HG03039 (cell line): Measurements from ENCODE around the gene STK17A.
A peak's percentile ranks its signal among the peaks of the same experiment; 100 is the strongest.
"Not testable (repeated sequence)": the region's sequence is repeated elsewhere in the genome, so short reads cannot be mapped to it uniquely, and the experiment has no call there.

Experiments used
- ATAC-seq: cut with Tn5 transposase; IDR thresholded peaks from one replicate; pipeline ENCODE4 v1.9.1; 2021; ENCODE audit warnings: mild to moderate bottlenecking, moderate library complexity; ENCODE audit not compliant: unreplicated experiment

Gene STK17A

GRCh38 chr7:43565786-43566185 lies 17.1 kb upstream of the STK17A start:
- no peak for ATAC-seq

- no peak for ATAC-seq
Measured at GRCh38 chr7:43568529-43568928, 14.4 kb upstream of the STK17A start.

- ATAC-seq: peak; percentile 77
Measured at GRCh38 chr7:43569424-43569823, 13.5 kb upstream of the STK17A start.

- ATAC-seq: no peak
Measured at GRCh38 chr7:43570688-43571365, 12.1 kb upstream of the STK17A start.

GRCh38 chr7:43572516-43573049 lies 10.3 kb upstream of the STK17A start:
- no peak for ATAC-seq

- not testable (repeated sequence) for ATAC-seq
Measured at GRCh38 chr7:43573832-43574231, 9.1 kb upstream of the STK17A start.

GRCh38 chr7:43575506-43575905 lies 7.4 kb upstream of the STK17A start:
- ATAC-seq: no peak

DNA sequence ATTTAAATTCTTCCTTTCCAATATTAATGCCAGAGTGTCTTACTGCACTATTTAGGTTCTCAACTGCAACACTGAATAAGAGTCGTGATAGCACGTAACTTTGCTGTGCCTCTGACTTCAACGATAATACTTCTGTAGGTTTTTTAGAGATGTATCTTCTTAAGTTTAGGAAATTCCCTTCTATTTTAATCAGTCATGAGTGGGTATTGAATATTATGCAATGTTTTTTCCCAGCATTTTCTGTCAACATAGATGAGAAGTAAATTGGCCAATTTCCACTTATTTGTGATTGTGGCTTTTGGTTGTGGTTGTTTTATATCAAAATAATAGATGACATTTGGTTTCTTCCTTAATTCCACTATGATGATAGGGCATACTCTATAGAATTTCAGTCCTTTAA lies 6.7 kb upstream of the STK17A start:
- no peak for ATAC-seq

- ATAC-seq: no peak
Measured at GRCh38 chr7:43577485-43577951, 5.4 kb upstream of the STK17A start.

DNA sequence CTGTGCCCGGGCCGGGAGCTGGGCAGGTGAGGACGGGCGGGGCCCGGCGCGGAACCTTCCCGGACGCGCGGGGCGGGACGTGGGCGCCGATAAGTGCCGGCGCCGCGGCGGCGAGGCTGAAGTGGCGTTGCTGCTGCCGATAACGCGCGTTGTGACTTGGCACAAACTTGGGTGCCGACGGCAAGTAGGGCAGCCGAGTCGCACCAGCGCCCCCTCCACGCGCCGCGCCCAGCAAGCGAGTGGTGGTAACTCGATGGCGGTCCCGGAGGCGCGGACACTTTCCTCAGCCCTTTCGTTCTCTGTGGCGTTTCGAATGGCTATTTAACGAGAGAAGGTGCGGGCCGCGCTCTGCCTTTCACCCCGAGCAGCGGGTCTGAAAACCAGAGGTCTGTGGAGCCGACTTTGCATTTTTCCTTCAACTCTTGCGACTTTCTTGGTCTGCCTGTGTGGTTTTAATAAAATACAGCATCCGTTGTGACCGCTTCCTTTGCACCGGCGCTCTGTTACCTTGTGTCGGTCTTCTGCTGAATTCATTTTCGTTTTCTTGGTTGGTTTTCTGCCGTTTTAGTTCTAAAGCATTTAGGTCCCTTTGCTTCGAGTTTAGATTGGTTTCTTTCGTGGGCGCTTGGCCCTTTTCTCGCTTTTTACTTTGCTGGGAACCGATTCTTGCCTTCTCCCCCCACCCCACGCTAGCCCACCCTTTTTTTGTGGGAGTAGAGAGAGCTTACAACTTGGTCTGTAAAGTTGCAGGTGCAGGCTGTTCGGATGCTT lies 701 bp downstream of the STK17A start:
- ATAC-seq: peak; percentile 17

DNA sequence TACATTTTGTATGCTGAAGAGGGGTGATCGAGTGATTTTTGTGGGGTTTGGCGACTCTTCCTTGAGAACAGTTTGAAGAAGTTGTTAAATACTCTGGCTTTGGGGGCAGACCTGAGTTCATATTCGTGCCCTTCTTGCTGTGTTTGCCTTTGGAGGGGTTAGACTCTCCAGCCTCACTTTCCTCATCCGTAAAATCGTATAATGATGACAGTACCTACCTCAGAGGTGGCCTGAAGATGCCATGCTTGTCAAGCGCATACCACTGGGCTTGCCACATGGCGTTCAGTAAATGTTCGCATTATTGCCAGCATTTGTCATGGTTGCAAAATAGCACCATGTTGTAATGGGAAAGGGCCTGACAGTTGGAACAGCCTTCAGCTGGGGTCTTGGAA lies 1.3 kb downstream of the STK17A start:
- ATAC-seq: no peak

DNA sequence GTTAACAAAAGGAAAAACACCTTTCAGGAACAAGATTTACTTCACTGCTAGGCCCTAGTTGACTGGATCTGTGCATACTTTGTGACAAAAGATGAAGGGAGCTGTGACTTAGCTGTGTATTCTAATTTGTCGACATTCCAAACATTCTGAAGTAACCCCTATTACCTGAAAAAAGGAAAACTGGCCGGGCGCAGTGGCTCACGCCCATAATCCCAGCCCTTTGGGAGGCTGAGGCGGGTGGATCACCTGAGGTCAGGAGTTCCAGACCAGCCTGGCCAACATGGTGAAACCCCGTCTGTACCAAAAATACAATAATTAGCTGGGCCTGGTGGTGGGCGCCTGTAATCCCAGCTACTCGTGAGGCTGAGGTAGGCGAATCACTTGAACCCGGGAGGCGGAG lies 1.8 kb downstream of the STK17A start:
- ATAC-seq: not testable (repeated sequence)

- no peak for ATAC-seq
Measured at GRCh38 chr7:43585562-43585961, 2.7 kb downstream of the STK17A start.

DNA sequence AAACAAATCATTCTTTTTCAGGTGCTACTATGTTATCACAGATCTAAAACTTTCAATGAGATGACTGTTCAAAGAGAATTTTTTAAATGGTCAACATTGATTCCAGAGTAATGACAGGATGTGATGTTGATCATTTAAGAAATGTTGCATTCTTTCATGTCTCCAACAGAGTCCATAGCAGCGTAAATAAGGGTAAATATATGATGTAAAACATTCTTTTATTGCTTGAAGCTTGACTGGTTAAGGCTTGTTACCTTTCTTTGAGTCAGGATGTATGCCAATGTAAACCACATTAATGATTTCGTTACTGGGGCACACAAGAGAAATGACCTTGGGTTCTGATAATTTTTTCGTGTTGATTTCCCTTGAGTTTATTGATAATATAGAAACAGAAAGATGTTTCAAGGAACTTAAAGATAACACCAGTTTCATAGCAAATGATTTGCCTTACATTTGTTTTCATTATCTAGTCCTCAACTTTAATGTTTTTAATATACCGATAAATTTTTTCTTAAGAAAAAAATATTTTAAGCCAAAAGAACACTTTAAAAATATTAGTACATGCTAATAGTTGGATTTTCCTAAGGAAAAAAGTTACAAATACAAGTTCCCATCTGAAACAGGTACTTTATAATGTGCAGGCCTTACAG lies 3.5 kb downstream of the STK17A start:
- no peak for ATAC-seq

DNA sequence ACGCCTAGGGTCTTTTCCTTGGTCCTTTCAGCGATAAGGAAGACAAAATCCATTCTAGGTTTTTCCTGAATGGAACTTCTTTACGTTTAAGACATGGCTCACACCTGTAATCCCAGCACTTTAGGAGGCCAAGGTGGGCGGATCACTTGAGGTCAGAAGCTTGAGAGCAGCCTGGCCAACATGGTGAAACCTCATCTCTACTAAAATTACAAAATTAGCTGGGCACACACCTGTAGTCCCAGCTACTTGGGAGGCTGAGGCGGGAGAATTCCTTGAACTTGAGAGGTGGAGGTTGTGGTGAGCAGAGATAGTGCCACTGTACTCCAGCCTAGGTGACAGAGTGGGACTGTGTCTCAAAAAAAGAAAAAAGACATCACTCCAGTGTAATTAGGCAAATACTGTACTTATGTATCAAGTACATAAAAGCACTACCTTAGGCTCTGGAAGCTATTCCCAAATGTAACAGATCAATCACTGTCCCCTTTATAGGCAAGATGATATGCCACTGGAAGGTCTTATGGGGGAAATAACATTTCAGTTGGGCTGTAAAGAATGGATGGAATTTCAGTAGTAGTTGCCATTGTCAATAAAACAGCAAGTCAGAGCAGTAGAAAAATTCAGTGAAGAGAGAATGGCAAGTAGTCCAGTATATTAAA lies 5.7 kb downstream of the STK17A start:
- ATAC-seq: no peak

DNA sequence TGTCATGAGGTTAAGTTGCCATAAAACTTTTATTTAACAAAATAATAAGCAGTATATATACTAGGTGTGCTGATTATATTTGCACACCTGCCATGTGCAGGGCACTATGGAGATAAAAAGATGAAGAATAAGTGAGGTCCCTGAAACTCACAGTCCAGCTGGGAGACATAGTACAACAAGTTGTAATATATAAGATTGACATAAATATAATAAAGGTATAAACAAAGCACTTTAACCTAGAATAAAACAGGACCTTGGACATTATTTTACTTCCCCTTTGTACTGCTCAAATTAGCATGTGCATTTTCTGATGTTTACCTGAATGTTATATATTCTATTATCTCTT lies 6.2 kb downstream of the STK17A start:
- ATAC-seq: no peak

GRCh38 chr7:43589728-43590127 lies 6.8 kb downstream of the STK17A start:
- ATAC-seq: no peak

- ATAC-seq: peak; percentile 72
Measured at GRCh38 chr7:43590862-43591557, 8.1 kb downstream of the STK17A start.

DNA sequence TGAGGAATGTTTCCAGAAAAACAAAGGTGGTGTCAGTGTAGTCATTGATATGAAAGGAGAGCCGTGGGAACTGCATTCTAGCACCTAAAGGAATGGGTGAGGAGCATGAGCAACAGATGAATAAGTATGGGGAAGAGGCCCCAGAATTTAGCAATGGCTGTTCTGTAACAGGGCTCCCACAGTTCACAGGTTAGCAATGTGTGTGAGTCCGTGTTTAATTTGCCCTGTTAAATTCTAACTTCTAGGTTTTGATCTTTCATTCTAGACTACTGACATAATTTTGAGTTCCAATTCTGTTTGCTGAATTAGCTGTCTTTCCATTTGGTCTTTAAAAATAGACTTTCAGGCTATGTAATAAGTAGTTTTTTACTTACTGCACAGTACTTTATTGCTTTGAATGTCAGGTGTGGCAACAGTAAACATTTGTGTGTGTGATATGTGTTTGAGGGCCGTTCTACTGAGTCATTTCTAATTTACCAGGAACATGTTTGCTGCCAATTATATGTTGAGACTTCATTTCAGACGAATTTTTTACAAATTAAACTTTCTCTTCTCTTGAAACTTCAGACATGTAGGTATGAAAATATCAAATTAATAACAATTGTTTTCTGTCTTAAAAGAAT lies 8.8 kb downstream of the STK17A start:
- no peak for ATAC-seq

DNA sequence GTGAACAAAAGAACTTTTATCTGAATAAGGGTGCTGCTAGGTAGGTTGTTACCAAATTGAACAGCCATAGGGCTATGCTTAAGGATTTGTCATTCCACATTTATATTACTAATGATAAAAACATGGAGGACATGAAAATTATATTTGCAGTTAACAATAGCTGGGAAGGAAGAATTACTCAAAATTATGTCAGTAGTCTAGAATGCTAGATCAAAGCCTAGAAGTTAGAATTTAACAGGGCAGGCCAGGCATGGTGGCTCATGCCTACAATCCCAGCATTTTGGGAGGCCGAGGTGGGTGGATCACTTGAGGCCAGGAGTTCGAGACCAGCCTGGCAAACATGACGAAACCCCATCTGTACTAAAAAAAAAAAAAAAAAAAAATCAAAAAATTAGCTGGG lies 9.4 kb downstream of the STK17A start:
- ATAC-seq: no peak
